Vagina (tissue), 2 donors: ENCODE results near the gene ABCA9.

Experiments used
- CTCF ChIP-seq, 3 experiments: fragments of 450-650 bp in 2 of 3; fragments of 200-600 bp in 1 of 3; sonication (generic) in 1 of 3; IDR thresholded peaks; one replicate each; pipeline ENCODE4 v1.5.1; 2017 to 2019; ENCODE audit warnings: antibody characterized with exemption in 3 of 3, mild to moderate bottlenecking in 2 of 3, moderate library complexity in 2 of 3
- POLR2AphosphoS5 ChIP-seq, 2 donors: sonication (generic); formaldehyde crosslinking; IDR thresholded peaks; one replicate each; pipeline ENCODE4 v1.9.0; 2017; ENCODE audit warnings: antibody characterized with exemption in 2 of 2, mild to moderate bottlenecking in 2 of 2, low read depth in 1 of 2; ENCODE audit not compliant: insufficient read depth in 1 of 2

GRCh38 chr17:69060822-69061221 is at the start of gene ABCA9:
- TF ChIP-seq CTCF (IDR thresholded peaks at IDR 0.05), result no peak
- TF ChIP-seq POLR2AphosphoS5 (IDR thresholded peaks at IDR 0.05; ENCODE audit: insufficient read depth in 1 of 2, low read depth in 1 of 2), result peak; percentile 16 to 46
